Memory B cell (primary cell): ENCODE measurements around the gene MXD4.
A peak's percentile ranks its signal among the peaks of the same experiment; 100 is the strongest.

Experiments
- ATAC-seq: fragments of 150-1000 bp; cut with Tn5 transposase; 2 replicates; pipeline ENCODE4 v1.10.0; 2021; ENCODE audit warnings: low read depth, mild to moderate bottlenecking, moderate library complexity
- DNase-seq, 2 donors: peaks; one replicate each; pipeline ENCODE4 v3.0.0; 2022; ENCODE audit warnings: low spot score in 2 of 2
- H3K27ac Mint-ChIP-seq: one replicate; pipeline ENCODE4 v1.8.0; 2022; ENCODE audit warnings: mild to moderate bottlenecking, moderate library complexity, mixed read lengths
- H3K27me3 Mint-ChIP-seq: one replicate; pipeline ENCODE4 v1.8.0; 2022; ENCODE audit warnings: mixed read lengths
- H3K36me3 Mint-ChIP-seq: one replicate; pipeline ENCODE4 v1.8.0; 2022; ENCODE audit warnings: mild to moderate bottlenecking, mixed read lengths
- H3K4me1 Mint-ChIP-seq: one replicate; pipeline ENCODE4 v1.8.0; 2022; ENCODE audit warnings: mixed read lengths
- H3K4me3 Mint-ChIP-seq: one replicate; pipeline ENCODE4 v1.8.0; 2022; ENCODE audit warnings: mild to moderate bottlenecking, moderate library complexity, mixed read lengths
- H3K9me3 Mint-ChIP-seq: one replicate; pipeline ENCODE4 v1.8.0; 2022; ENCODE audit warnings: mixed read lengths

The MXD4 gene

GRCh38 chr4:2266821-2267220 lies 4.9 kb upstream of the MXD4 start:
- Mint-ChIP-seq H3K4me1 (peaks cover 3% of the 10 kb centered on the region), H3K4me3 (no peak overlapping the region), H3K27ac (no peak overlapping the region), H3K27me3 (no peaks in the 10 kb centered on the region), H3K36me3 (no peaks in the 10 kb centered on the region), H3K9me3 (no peaks in the 10 kb centered on the region)
- no peak for ATAC-seq
- DNase-seq = no peak

GRCh38 chr4:2266181-2266580 lies 4.3 kb upstream of the MXD4 start:
- ATAC-seq = no peak
- Mint-ChIP-seq H3K4me3 (no peak overlapping the region), H3K27ac (no peak overlapping the region), H3K27me3 (no peaks in the 10 kb centered on the region), H3K9me3 (no peaks in the 10 kb centered on the region), H3K36me3 (no peaks in the 10 kb centered on the region), H3K4me1 (peaks cover 3% of the 10 kb centered on the region)
- DNase-seq = no peak

- Mint-ChIP-seq H3K27me3 (no peaks in the 10 kb centered on the region), H3K9me3 (no peaks in the 10 kb centered on the region), H3K4me1 (peaks cover 3% of the 10 kb centered on the region), H3K4me3 (no peak overlapping the region), H3K27ac (no peak overlapping the region), H3K36me3 (no peaks in the 10 kb centered on the region)
- ATAC-seq (no peak), DNase-seq (no peak)
Observed at GRCh38 chr4:2265113-2266110, 3.5 kb upstream of the MXD4 start.

- Mint-ChIP-seq H3K36me3 (no peaks in the 10 kb centered on the region), H3K9me3 (no peaks in the 10 kb centered on the region), H3K4me1 (peaks cover 3% of the 10 kb centered on the region), H3K27me3 (no peaks in the 10 kb centered on the region), H3K27ac (no peak overlapping the region), H3K4me3 (no peak overlapping the region)
- no peak for ATAC-seq
- no peak for DNase-seq
Observed at GRCh38 chr4:2264481-2265041, 2.7 kb upstream of the MXD4 start.

GRCh38 chr4:2263926-2264321 lies 2.0 kb upstream of the MXD4 start:
- H3K9me3 Mint-ChIP-seq = no peaks in the 10 kb centered on the region
- no peak overlapping the region for H3K27ac Mint-ChIP-seq
- peak overlapping the region; percentile 14 for H3K4me3 Mint-ChIP-seq
- H3K27me3 Mint-ChIP-seq = no peaks in the 10 kb centered on the region
- DNase-seq (no peak), ATAC-seq (no peak)
- peaks cover 3% of the 10 kb centered on the region for H3K4me1 Mint-ChIP-seq
- H3K36me3 Mint-ChIP-seq = no peaks in the 10 kb centered on the region

- no peaks in the 10 kb centered on the region for H3K27me3 Mint-ChIP-seq
- DNase-seq (no peak), ATAC-seq (no peak)
- H3K4me1 Mint-ChIP-seq = peaks cover 3% of the 10 kb centered on the region
- H3K36me3 Mint-ChIP-seq = no peaks in the 10 kb centered on the region
- peak overlapping the region; percentile 87 for H3K27ac Mint-ChIP-seq
- H3K9me3 Mint-ChIP-seq = no peaks in the 10 kb centered on the region
- peak overlapping the region; percentile 85 for H3K4me3 Mint-ChIP-seq
Observed at GRCh38 chr4:2262944-2263250, 988 bp upstream of the MXD4 start.

- H3K4me3 Mint-ChIP-seq = peak overlapping the region; percentile 85
- peak; percentile 94 to 96 for DNase-seq
- H3K27ac Mint-ChIP-seq = peak overlapping the region; percentile 87
- peaks cover 7% of the 10 kb centered on the region for H3K4me1 Mint-ChIP-seq
- peak; percentile 84 for ATAC-seq
- no peaks in the 10 kb centered on the region for H3K36me3 Mint-ChIP-seq
- H3K27me3 Mint-ChIP-seq = no peaks in the 10 kb centered on the region
- no peaks in the 10 kb centered on the region for H3K9me3 Mint-ChIP-seq
Observed at GRCh38 chr4:2262145-2262943, 435 bp upstream of the MXD4 start.

GRCh38 chr4:2261110-2261852 lies 628 bp downstream of the MXD4 start:
- Mint-ChIP-seq H3K4me1 (peaks cover 12% of the 10 kb centered on the region), H3K27me3 (no peaks in the 10 kb centered on the region), H3K27ac (peak overlapping the region; percentile 87), H3K36me3 (no peaks in the 10 kb centered on the region), H3K4me3 (peak overlapping the region; percentile 85), H3K9me3 (no peaks in the 10 kb centered on the region)
- peak; percentile 43 to 62 for DNase-seq
- peak; percentile 19 for ATAC-seq

- Mint-ChIP-seq H3K27me3 (no peaks in the 10 kb centered on the region), H3K4me1 (peaks cover 12% of the 10 kb centered on the region), H3K36me3 (no peaks in the 10 kb centered on the region), H3K9me3 (no peaks in the 10 kb centered on the region), H3K4me3 (peak overlapping the region; percentile 78), H3K27ac (peak overlapping the region; percentile 28)
- no peak for DNase-seq
- no peak for ATAC-seq
Observed at GRCh38 chr4:2260344-2261109, 1.4 kb downstream of the MXD4 start.

- Mint-ChIP-seq H3K4me1 (peaks cover 12% of the 10 kb centered on the region), H3K36me3 (no peaks in the 10 kb centered on the region), H3K27ac (no peak overlapping the region), H3K4me3 (peak overlapping the region; percentile 46), H3K27me3 (no peaks in the 10 kb centered on the region), H3K9me3 (no peaks in the 10 kb centered on the region)
- ATAC-seq = no peak
- no peak for DNase-seq
Observed at GRCh38 chr4:2259541-2260343, 2.2 kb downstream of the MXD4 start.

- no peaks in the 10 kb centered on the region for H3K27me3 Mint-ChIP-seq
- H3K4me3 Mint-ChIP-seq = no peak overlapping the region
- DNase-seq = no peak
- peaks cover 12% of the 10 kb centered on the region for H3K4me1 Mint-ChIP-seq
- H3K9me3 Mint-ChIP-seq = no peaks in the 10 kb centered on the region
- H3K36me3 Mint-ChIP-seq = peaks cover 5% of the 10 kb centered on the region
- no peak for ATAC-seq
- no peak overlapping the region for H3K27ac Mint-ChIP-seq
Observed at GRCh38 chr4:2259036-2259540, 2.8 kb downstream of the MXD4 start.
